Measurements from ENCODE around the gene ELOVL5. TPM values are rescaled to one million over a fixed set of nuclear protein-coding genes. Genes with fewer than 3 reads are reported as not detected.

Gene ELOVL5
- total RNA-seq, 3 donors from 2014 or later, result 11.5 to 60.6 (median 27.5) TPM

DNA sequence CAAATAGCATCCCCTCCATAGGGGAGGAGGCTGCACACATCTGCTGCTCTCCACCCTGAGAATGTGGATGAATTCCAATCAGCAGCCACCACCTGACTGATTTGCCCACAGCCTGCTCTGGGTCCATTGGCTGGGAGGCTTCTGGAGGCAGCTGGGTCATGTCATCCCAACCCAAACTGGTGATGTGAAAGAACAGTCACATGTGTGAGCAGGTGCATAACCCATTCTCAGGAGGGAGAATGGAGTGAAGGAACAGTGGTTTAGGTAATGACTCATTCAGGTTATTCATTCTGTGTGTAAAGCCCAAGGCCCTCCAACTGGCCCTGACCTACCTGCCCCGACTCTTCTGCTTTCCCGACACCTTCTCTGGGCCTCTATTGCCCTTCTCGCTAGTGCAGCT is 109.2 kb downstream of the ELOVL5 start:
- no peaks in the 10 kb centered on the region for H3K4me1 ChIP-seq (ENCODE audit: low read depth)
- TF ChIP-seq, protein P1, sequence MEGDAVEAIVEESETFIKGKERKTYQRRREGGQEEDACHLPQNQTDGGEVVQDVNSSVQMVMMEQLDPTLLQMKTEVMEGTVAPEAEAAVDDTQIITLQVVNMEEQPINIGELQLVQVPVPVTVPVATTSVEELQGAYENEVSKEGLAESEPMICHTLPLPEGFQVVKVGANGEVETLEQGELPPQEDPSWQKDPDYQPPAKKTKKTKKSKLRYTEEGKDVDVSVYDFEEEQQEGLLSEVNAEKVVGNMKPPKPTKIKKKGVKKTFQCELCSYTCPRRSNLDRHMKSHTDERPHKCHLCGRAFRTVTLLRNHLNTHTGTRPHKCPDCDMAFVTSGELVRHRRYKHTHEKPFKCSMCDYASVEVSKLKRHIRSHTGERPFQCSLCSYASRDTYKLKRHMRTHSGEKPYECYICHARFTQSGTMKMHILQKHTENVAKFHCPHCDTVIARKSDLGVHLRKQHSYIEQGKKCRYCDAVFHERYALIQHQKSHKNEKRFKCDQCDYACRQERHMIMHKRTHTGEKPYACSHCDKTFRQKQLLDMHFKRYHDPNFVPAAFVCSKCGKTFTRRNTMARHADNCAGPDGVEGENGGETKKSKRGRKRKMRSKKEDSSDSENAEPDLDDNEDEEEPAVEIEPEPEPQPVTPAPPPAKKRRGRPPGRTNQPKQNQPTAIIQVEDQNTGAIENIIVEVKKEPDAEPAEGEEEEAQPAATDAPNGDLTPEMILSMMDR (IDR thresholded peaks at IDR 0.05), result no peak
- no peaks in the 10 kb centered on the region for H3K9me3 ChIP-seq
- H3K36me3 ChIP-seq (ENCODE audit: low read depth), result no peaks in the 10 kb centered on the region
- H3K4me3 ChIP-seq, result no peak overlapping the region
- ATAC-seq, result no peak
- intact Hi-C loops (cut with DNase I, micrococcal nuclease), result no loop called here
- no peak for DNase-seq

DNA sequence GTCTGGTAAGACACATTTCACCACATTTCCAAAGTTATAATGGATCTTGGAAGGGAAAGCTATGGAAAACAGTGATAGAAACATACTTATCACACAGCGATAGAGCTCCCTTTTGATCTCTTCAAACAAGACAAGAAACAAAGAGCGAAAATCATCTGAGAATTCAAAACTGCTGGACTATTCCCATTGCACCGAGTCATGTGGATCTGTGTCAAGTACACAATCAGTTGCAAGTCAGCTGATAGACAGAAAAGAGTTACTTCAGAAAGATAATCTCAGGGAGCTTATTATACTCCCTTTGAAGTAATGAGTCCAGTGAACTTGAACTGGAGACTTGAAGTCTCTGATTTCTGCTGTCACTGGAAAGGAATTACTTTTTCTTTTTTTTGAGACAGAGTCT is 110.4 kb downstream of the ELOVL5 start:
- no peak for DNase-seq
- H3K4me1 ChIP-seq (ENCODE audit: low read depth), result no peaks in the 10 kb centered on the region
- ATAC-seq, result no peak

DNA sequence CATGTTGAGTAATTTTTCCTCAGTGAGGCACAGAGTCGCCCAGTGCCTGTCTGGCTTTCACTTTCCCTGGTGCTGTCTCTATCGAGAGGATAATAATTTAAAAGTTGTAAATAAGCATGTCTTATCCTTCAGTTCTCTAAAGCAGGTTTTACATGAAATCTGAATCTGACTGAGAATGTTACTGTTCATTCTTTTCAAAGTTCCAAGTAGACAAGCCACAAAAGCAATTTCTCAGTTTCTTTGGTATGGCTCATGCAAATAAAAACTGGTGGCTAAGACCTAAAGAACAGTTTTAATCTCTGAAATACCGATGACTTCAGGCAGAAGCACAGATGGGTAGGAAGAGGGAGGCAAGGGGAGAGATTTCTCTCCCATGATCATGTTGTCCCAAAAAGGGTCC is 112.5 kb downstream of the ELOVL5 start:
- H3K4me1 ChIP-seq (ENCODE audit: low read depth), result no peaks in the 10 kb centered on the region
- intact Hi-C loops (cut with DNase I, micrococcal nuclease), result no loop called here
- DNase-seq (no peak), ATAC-seq (no peak)
- no peaks in the 10 kb centered on the region for H3K36me3 ChIP-seq (ENCODE audit: low read depth)
- H3K9me3 ChIP-seq, result no peaks in the 10 kb centered on the region
- TF ChIP-seq, protein P1 (IDR thresholded peaks at IDR 0.05), result no peak
- H3K4me3 ChIP-seq, result no peak overlapping the region

More for the DNA sequence above, 110.4 kb downstream of the ELOVL5 start:
- Histone ChIP-seq H3K36me3 (ENCODE audit: low read depth) (no peaks in the 10 kb centered on the region), H3K4me3 (no peak overlapping the region), H3K9me3 (no peaks in the 10 kb centered on the region)
- intact Hi-C loops (cut with DNase I, micrococcal nuclease), result no loop called here
- TF ChIP-seq, protein P1 (IDR thresholded peaks at IDR 0.05), result no peak

DNA sequence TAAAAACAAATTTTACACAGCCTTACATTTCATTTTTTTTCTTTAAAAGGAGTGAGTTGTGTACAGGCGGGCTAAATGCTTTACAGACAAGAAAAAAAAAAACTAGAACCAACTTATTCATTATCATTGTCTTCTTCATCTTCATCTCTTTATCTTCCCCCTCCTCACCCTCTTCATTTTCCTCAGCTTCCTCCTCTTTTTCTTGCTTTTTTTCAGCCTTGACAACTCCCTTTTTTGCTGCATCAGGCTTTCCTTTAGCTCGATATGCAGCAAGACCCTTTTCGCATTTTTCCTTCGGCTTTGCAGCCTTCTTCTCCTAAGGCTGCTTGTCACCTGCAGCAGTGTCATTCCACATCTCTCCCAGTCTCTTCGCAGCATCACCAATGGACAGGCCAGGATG is 113.2 kb downstream of the ELOVL5 start:
- Histone ChIP-seq H3K9me3 (no peaks in the 10 kb centered on the region), H3K36me3 (ENCODE audit: low read depth) (no peaks in the 10 kb centered on the region), H3K4me1 (ENCODE audit: low read depth) (no peaks in the 10 kb centered on the region), H3K4me3 (no peak overlapping the region)
- no peak for DNase-seq
- intact Hi-C loops (cut with DNase I, micrococcal nuclease), result no loop called here
- ATAC-seq, result no peak
- TF ChIP-seq, protein P1 (IDR thresholded peaks at IDR 0.05), result no peak

DNA sequence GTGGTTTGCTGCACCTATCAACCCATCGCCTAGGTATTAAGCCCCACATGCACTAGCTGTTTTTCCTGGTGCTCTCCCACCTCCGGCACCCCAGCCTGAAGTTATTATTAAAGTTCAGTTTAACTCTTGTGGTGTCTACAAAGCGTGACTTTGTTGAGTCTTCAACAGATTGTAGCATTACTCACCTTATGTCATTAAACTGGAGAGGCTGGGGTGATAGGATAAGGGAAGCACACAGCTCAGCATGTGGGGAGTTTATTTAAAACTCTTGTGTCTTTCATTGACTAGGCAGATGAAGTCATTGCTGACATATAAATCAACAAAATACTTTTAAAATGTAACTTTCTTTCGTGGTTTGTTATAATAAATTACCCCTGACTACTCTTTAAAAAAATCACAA is 115.4 kb downstream of the ELOVL5 start:
- DNase-seq, result no peak
- Histone ChIP-seq H3K4me1 (ENCODE audit: low read depth) (no peaks in the 10 kb centered on the region), H3K4me3 (no peak overlapping the region), H3K36me3 (ENCODE audit: low read depth) (no peaks in the 10 kb centered on the region), H3K9me3 (no peaks in the 10 kb centered on the region)
- ATAC-seq, result no peak
- TF ChIP-seq, protein P1 (IDR thresholded peaks at IDR 0.05), result no peak
- intact Hi-C loops (cut with DNase I, micrococcal nuclease), result no loop called here

Data from mucosa of descending colon (tissue), 3 donors.